ENCODE measurements around the gene ARID3A.
"Not testable (repeated sequence)": the region's sequence is repeated elsewhere in the genome, so short reads cannot be mapped to it uniquely, and the experiment has no call there.

The ARID3A gene

GRCh38 chr19:948842-949496 lies 23.1 kb downstream of the ARID3A start:
- no peak for DNase-seq

- DNase-seq: no peak
Observed at GRCh38 chr19:950352-951066, 24.7 kb downstream of the ARID3A start.

- DNase-seq: no peak
Observed at GRCh38 chr19:952049-952679, 26.3 kb downstream of the ARID3A start.

- peak; percentile 39 for DNase-seq
Observed at GRCh38 chr19:952680-953444, 27.0 kb downstream of the ARID3A start.

- DNase-seq: no peak
Observed at GRCh38 chr19:953445-954271, 27.8 kb downstream of the ARID3A start.

GRCh38 chr19:954272-954671 lies 28.4 kb downstream of the ARID3A start:
- no peak for DNase-seq

GRCh38 chr19:954672-955494 lies 29.0 kb downstream of the ARID3A start:
- no peak for DNase-seq

GRCh38 chr19:955803-956765 lies 30.2 kb downstream of the ARID3A start:
- no peak for DNase-seq

GRCh38 chr19:956766-957440 lies 31.1 kb downstream of the ARID3A start:
- no peak for DNase-seq

GRCh38 chr19:957578-957977 lies 31.7 kb downstream of the ARID3A start:
- not testable (repeated sequence) for DNase-seq

GRCh38 chr19:958967-959855 lies 33.4 kb downstream of the ARID3A start:
- peak; percentile 29 for DNase-seq

- no peak for DNase-seq
Observed at GRCh38 chr19:960020-960419, 34.2 kb downstream of the ARID3A start.

- DNase-seq: no peak
Observed at GRCh38 chr19:960601-960938, 34.7 kb downstream of the ARID3A start.

- no peak for DNase-seq
Observed at GRCh38 chr19:961866-962620, 36.2 kb downstream of the ARID3A start.

- no peak for DNase-seq
Observed at GRCh38 chr19:962683-963400, 37.0 kb downstream of the ARID3A start.

GRCh38 chr19:963486-963951 lies 37.7 kb downstream of the ARID3A start:
- no peak for DNase-seq

- no peak for DNase-seq
Observed at GRCh38 chr19:964116-964520, 38.3 kb downstream of the ARID3A start.
